WTC11 (cell line): ENCODE results near the gene CISTR.

Experiments
- CREB1 ChIP-seq: sonication (generic); formaldehyde crosslinking; IDR thresholded peaks from 2 replicates; pipeline ENCODE4 v1.8.0; 2023; ENCODE audit warnings: mild to moderate bottlenecking, missing genetic modification reagents
- CREM ChIP-seq: sonication (generic); formaldehyde crosslinking; IDR thresholded peaks from 2 replicates; pipeline ENCODE4 v1.8.1; 2022; ENCODE audit warnings: mild to moderate bottlenecking, missing genetic modification reagents, moderate library complexity
- CTCF ChIP-seq: fragments of 200-600 bp; IDR thresholded peaks from 2 replicates; pipeline ENCODE4 v1.8.0; 2022; ENCODE audit warnings: antibody characterized with exemption
- E2F5 ChIP-seq: sonication (generic); formaldehyde crosslinking; IDR thresholded peaks from 2 replicates; pipeline ENCODE4 v1.8.1; 2022; ENCODE audit warnings: mild to moderate bottlenecking, moderate library complexity, missing genetic modification reagents
- ELF4 ChIP-seq: sonication (generic); formaldehyde crosslinking; IDR thresholded peaks from 2 replicates; pipeline ENCODE4 v1.8.1; 2022; ENCODE audit warnings: low read depth, mild to moderate bottlenecking, moderate library complexity, missing genetic modification reagents
- ETV6 ChIP-seq: sonication (generic); formaldehyde crosslinking; IDR thresholded peaks from 2 replicates; pipeline ENCODE4 v1.8.1; 2022; ENCODE audit warnings: mild to moderate bottlenecking, missing genetic modification reagents
- FOXJ3 ChIP-seq: sonication (generic); formaldehyde crosslinking; IDR thresholded peaks from 2 replicates; pipeline ENCODE4 v1.9.0; 2021; ENCODE audit warnings: missing genetic modification reagents, mild to moderate bottlenecking, borderline replicate concordance
- JUN ChIP-seq: sonication (generic); formaldehyde crosslinking; IDR thresholded peaks from 2 replicates; pipeline ENCODE4 v1.8.0; 2023; ENCODE audit warnings: mild to moderate bottlenecking, missing genetic modification reagents
- MAX ChIP-seq: sonication (generic); formaldehyde crosslinking; IDR thresholded peaks from 2 replicates; pipeline ENCODE4 v1.8.0; 2022; ENCODE audit warnings: mild to moderate bottlenecking, missing genetic modification reagents
- MLX ChIP-seq: sonication (generic); formaldehyde crosslinking; IDR thresholded peaks from 2 replicates; pipeline ENCODE4 v1.8.1; 2023; ENCODE audit warnings: mild to moderate bottlenecking, missing genetic modification reagents, moderate library complexity
- MYBL2 ChIP-seq: sonication (generic); formaldehyde crosslinking; IDR thresholded peaks from 2 replicates; pipeline ENCODE4 v1.8.1; 2023; ENCODE audit warnings: mild to moderate bottlenecking, moderate library complexity, missing genetic modification reagents
- SP1 ChIP-seq: sonication (generic); formaldehyde crosslinking; conservative IDR thresholded peaks from 2 replicates; pipeline ENCODE4 v1.8.1; 2022; ENCODE audit warnings: missing genetic modification reagents
- ZNF416 ChIP-seq: fragments of 250-450 bp; sonication (Bioruptor Pico); IDR thresholded peaks from 2 replicates; pipeline ENCODE4 v1.9.0; 2021; ENCODE audit warnings: mild to moderate bottlenecking, inconsistent platforms
- ZNF425 ChIP-seq: fragments of 250-450 bp; sonication (Bioruptor Pico); conservative IDR thresholded peaks from 2 replicates; pipeline ENCODE4 v1.9.0; 2021; ENCODE audit warnings: mild to moderate bottlenecking

GRCh38 chr12:53717319-53717718, 34.5 kb downstream of the CISTR start:
- TF ChIP-seq ZNF425 (CRISPR knock-in tag): no peak
- TF ChIP-seq CTCF: no peak
- TF ChIP-seq E2F5 (CRISPR knock-in tag): no peak
- no peak for TF ChIP-seq MAX
- TF ChIP-seq CREB1 (CRISPR knock-in tag): no peak
- no peak for TF ChIP-seq ETV6 (CRISPR knock-in tag)
- TF ChIP-seq FOXJ3 (CRISPR knock-in tag): no peak
- no peak for TF ChIP-seq CREM (CRISPR knock-in tag)
- TF ChIP-seq ZNF416 (CRISPR knock-in tag): no peak
- TF ChIP-seq ELF4 (CRISPR knock-in tag): no peak
- no peak for TF ChIP-seq SP1
- no peak for TF ChIP-seq MLX
- TF ChIP-seq JUN: no peak
- TF ChIP-seq MYBL2: no peak
